Caco-2 (cell line): ENCODE measurements around the gene GALK2. TPM values are rescaled to one million over a fixed set of nuclear protein-coding genes. Genes with fewer than 3 reads are reported as not detected.

ENCODE experiments used
- BruUV-seq: library from RNA; stranded (reverse); fragments of 400-500 nt; replicated peaks from 2 replicates; lab custom pipeline; 2021; lab: Mats Ljungman, UMichigan
- CTCF ChIA-PET: fragments of 300-600 bp; sonication (Branson Sonifier 250); formaldehyde crosslinking; loops from one replicate; lab custom pipeline; 2022; ENCODE audit warnings: antibody characterized with exemption; lab: Charles Lee
- POLR2A ChIA-PET: fragments of 300-600 bp; sonication (Branson Sonifier 250); formaldehyde crosslinking; loops from one replicate; lab custom pipeline; 2022; ENCODE audit warnings: antibody characterized with exemption; lab: Charles Lee
- DNase-seq, 2 experiments: peaks; one replicate each; pipeline versions ENCODE4 v3.0.0 to v3.0.0-alpha.2; 2020 to 2022
- H3K27me3 ChIP-seq: replicated peaks from 2 replicates; pipeline ENCODE4 v1.6.0; 2011; ENCODE audit warnings: low read length; ENCODE audit not compliant: control insufficient read depth, insufficient read depth
- H3K36me3 ChIP-seq: 2 replicates; pipeline ENCODE4 v1.5.1; 2011; ENCODE audit warnings: low read length; ENCODE audit not compliant: control insufficient read depth, insufficient read depth
- H3K4me1 ChIP-seq: fragments of 250-450 bp; sonication (Bioruptor Pico); 2 replicates; pipeline ENCODE4 v1.5.1; 2020; ENCODE audit warnings: mild to moderate bottlenecking
- H3K4me3 ChIP-seq: 2 replicates; pipeline ENCODE4 v1.5.1; 2011; ENCODE audit warnings: low read depth, mild to moderate bottlenecking, control low read depth, low read length
- H3K9me3 ChIP-seq: fragments of 250-450 bp; sonication (Bioruptor Pico); 2 replicates; pipeline ENCODE4 v1.5.1; 2020; ENCODE audit warnings: mild to moderate bottlenecking, moderate library complexity
- H3K27ac Mint-ChIP-seq: one replicate; pipeline ENCODE4 v1.8.0; 2022; ENCODE audit warnings: mixed read lengths; ENCODE audit not compliant: unreplicated experiment
- H3K27me3 Mint-ChIP-seq: one replicate; pipeline ENCODE4 v1.8.0; 2022; ENCODE audit warnings: mixed read lengths; ENCODE audit not compliant: insufficient read depth, unreplicated experiment
- H3K36me3 Mint-ChIP-seq: one replicate; pipeline ENCODE4 v1.8.0; 2022; ENCODE audit warnings: mild to moderate bottlenecking, mixed read lengths; ENCODE audit not compliant: insufficient read depth, unreplicated experiment
- H3K4me1 Mint-ChIP-seq: one replicate; pipeline ENCODE4 v1.8.0; 2022; ENCODE audit warnings: low read depth, mixed read lengths; ENCODE audit not compliant: unreplicated experiment
- H3K4me3 Mint-ChIP-seq: one replicate; pipeline ENCODE4 v1.8.0; 2022; ENCODE audit warnings: mild to moderate bottlenecking, moderate library complexity, mixed read lengths; ENCODE audit not compliant: unreplicated experiment
- H3K9me3 Mint-ChIP-seq: one replicate; pipeline ENCODE4 v1.8.0; 2022; ENCODE audit warnings: mixed read lengths; ENCODE audit not compliant: unreplicated experiment
- CTCF ChIP-seq, 2 experiments: fragments of 200-600 bp in 1 of 2; IDR thresholded peaks; 1 replicate in 1 of 2; 2 replicates in 1 of 2; pipeline versions ENCODE4 v1.5.1 to v1.8.0; 2011 to 2022; ENCODE audit warnings: antibody characterized with exemption in 1 of 2, control low read depth in 1 of 2, inconsistent platforms in 1 of 2, low read depth in 1 of 2, low read length in 1 of 2, mild to moderate bottlenecking in 1 of 2, moderate library complexity in 1 of 2; ENCODE audit not compliant: insufficient read depth in 1 of 2, severe bottlenecking in 1 of 2, unreplicated experiment in 1 of 2
- intact Hi-C: fragments of 100-400 bp; cut with micrococcal nuclease; formaldehyde crosslinking; loops from one replicate; pipeline ENCODE4 v1.10.0; 2022; ENCODE audit not compliant: unreplicated experiment
- total RNA-seq: library from RNA; stranded (reverse); gene quantifications from 2 replicates; pipeline ENCODE4 v1.2.3, GENCODE V29; 2022

GALK2 gene
- total RNA-seq, 1 experiment from 2014 or later, result 25.5 TPM

GRCh38 chr15:49225572-49226281 is 55.7 kb downstream of the GALK2 start:
- Mint-ChIP-seq H3K4me3 (no peak overlapping the region), H3K27ac (no peak overlapping the region), H3K36me3 (peaks cover 4% of the 10 kb centered on the region), H3K9me3 (no peaks in the 10 kb centered on the region), H3K4me1 (peaks cover 10% of the 10 kb centered on the region), H3K27me3 (no peaks in the 10 kb centered on the region)
- no peaks in the 10 kb centered on the region for H3K36me3 ChIP-seq
- H3K4me3 ChIP-seq, result no peak overlapping the region
- no TSS peak for BruUV-seq
- H3K27me3 ChIP-seq, result no peaks in the 10 kb centered on the region
- ChIA-PET CTCF (interaction anchor here (0.5 to 1.0 kb wide), 6 partner anchors 10 to 364 kb away, joined by 3 to 7 read pairs (median 3); partner anchors contain the start of gene GALK2), POLR2A (no interaction called here)
- H3K4me1 ChIP-seq, result no peaks in the 10 kb centered on the region
- TF ChIP-seq CTCF (IDR thresholded peaks at IDR 0.05; ENCODE audit: insufficient read depth in 1 of 2, low read depth in 1 of 2, low read length in 1 of 2, severe bottlenecking in 1 of 2, unreplicated experiment in 1 of 2), result peak; percentile 35 to 46
- intact Hi-C loops, result loop anchor here (1.0 to 10.0 kb wide), 2 partner anchors 181 to 364 kb away; partner anchors contain the start of gene SECISBP2L
- peak; percentile 48 to 58 for DNase-seq
- no peaks in the 10 kb centered on the region for H3K9me3 ChIP-seq

DNA sequence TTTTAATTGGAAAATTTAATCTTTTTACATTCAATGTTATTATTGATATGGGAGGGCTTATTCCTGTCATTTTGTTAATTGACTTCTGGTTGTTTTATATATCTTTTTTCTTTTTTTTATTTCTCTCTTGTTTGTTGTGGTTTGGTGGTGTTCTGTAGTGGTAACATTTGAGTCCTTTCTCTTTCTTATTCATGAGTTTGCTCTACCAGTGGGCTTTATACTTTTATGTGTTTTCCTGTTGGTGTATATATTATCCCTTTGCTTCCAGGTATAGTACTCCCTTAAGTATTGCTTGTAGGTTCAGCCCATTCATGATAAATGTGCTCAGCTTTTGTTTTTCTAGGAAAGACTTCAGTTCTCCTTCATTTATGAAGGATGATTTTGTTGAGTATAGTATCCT is 57.6 kb downstream of the GALK2 start:
- Histone ChIP-seq H3K27me3 (no peaks in the 10 kb centered on the region), H3K4me3 (no peak overlapping the region), H3K36me3 (no peaks in the 10 kb centered on the region), H3K9me3 (no peaks in the 10 kb centered on the region), H3K4me1 (peaks cover 6% of the 10 kb centered on the region)
- Mint-ChIP-seq H3K9me3 (no peaks in the 10 kb centered on the region), H3K27me3 (no peaks in the 10 kb centered on the region), H3K27ac (no peak overlapping the region), H3K4me1 (peaks cover 12% of the 10 kb centered on the region), H3K4me3 (no peak overlapping the region), H3K36me3 (peaks cover 10% of the 10 kb centered on the region)
- DNase-seq, result no peak
- intact Hi-C loops, result loop anchor here (10.0 kb wide), 1 partner anchor 183 kb away; the partner anchor contains the start of gene SECISBP2L
- ChIA-PET CTCF (interaction anchor here (0.8 kb wide), 1 partner anchor 194 kb away, joined by 4 read pairs; no protein-coding TSS in a partner anchor), POLR2A (no interaction called here)
- TF ChIP-seq CTCF (IDR thresholded peaks at IDR 0.05; ENCODE audit: insufficient read depth in 1 of 2, low read depth in 1 of 2, low read length in 1 of 2, severe bottlenecking in 1 of 2, unreplicated experiment in 1 of 2), result no peak
- BruUV-seq, result no TSS peak

GRCh38 chr15:49229922-49230321 is 59.9 kb downstream of the GALK2 start:
- no peaks in the 10 kb centered on the region for H3K36me3 ChIP-seq
- ChIA-PET CTCF (no interaction called here), POLR2A (no interaction called here)
- no peaks in the 10 kb centered on the region for H3K9me3 ChIP-seq
- peaks cover 8% of the 10 kb centered on the region for H3K4me1 ChIP-seq
- H3K27ac Mint-ChIP-seq, result no peak overlapping the region
- intact Hi-C loops, result loop anchor here (10.0 kb wide), 1 partner anchor 185 kb away; the partner anchor contains the start of gene SECISBP2L
- peaks cover 15% of the 10 kb centered on the region for H3K36me3 Mint-ChIP-seq
- no peak overlapping the region for H3K4me3 Mint-ChIP-seq
- TF ChIP-seq CTCF (IDR thresholded peaks at IDR 0.05; ENCODE audit: insufficient read depth in 1 of 2, low read depth in 1 of 2, low read length in 1 of 2, severe bottlenecking in 1 of 2, unreplicated experiment in 1 of 2), result no peak
- no peak overlapping the region for H3K4me3 ChIP-seq
- H3K27me3 ChIP-seq, result no peaks in the 10 kb centered on the region
- H3K4me1 Mint-ChIP-seq, result peaks cover 17% of the 10 kb centered on the region
- BruUV-seq, result no TSS peak
- no peaks in the 10 kb centered on the region for H3K9me3 Mint-ChIP-seq
- no peak for DNase-seq
- no peaks in the 10 kb centered on the region for H3K27me3 Mint-ChIP-seq
